Neural crest cell (in vitro differentiated cells): ENCODE data around the gene EEPD1. TPM values are rescaled to one million over a fixed set of nuclear protein-coding genes. Genes with fewer than 3 reads are reported as not detected.
"Not testable (repeated sequence)": the region's sequence is repeated elsewhere in the genome, so short reads cannot be mapped to it uniquely, and the experiment has no call there.

Experiments
- DNase-seq: peaks from one replicate; pipeline ENCODE4 v3.0.0; 2021; ENCODE audit warnings: low read depth, mixed read lengths, low spot score
- H3K27ac Mint-ChIP-seq: one replicate; pipeline ENCODE4 v1.8.0; 2021; ENCODE audit warnings: mild to moderate bottlenecking, mixed read lengths; ENCODE audit not compliant: unreplicated experiment
- H3K27me3 Mint-ChIP-seq: 2 replicates; pipeline ENCODE4 v1.8.0; 2021; ENCODE audit warnings: low read depth, mild to moderate bottlenecking, mixed read lengths
- H3K36me3 Mint-ChIP-seq: 2 replicates; pipeline ENCODE4 v1.8.0; 2021; ENCODE audit warnings: low read depth, mild to moderate bottlenecking, mixed read lengths
- H3K4me1 Mint-ChIP-seq: 2 replicates; pipeline ENCODE4 v1.8.0; 2021; ENCODE audit warnings: mixed read lengths
- H3K4me3 Mint-ChIP-seq: one replicate; pipeline ENCODE4 v1.8.0; 2021; ENCODE audit warnings: mild to moderate bottlenecking, mixed read lengths
- H3K9me3 Mint-ChIP-seq: 2 replicates; pipeline ENCODE4 v1.8.0; 2021; ENCODE audit warnings: mixed read lengths
- CTCF ChIP-seq: fragments of 200-600 bp; sonication (generic); conservative IDR thresholded peaks from 2 replicates; pipeline ENCODE4 v1.5.0; 2021; ENCODE audit warnings: antibody characterized with exemption, mild to moderate bottlenecking
- total RNA-seq: library from RNA; stranded (reverse); gene quantifications from 2 replicates; pipeline ENCODE4 v1.2.1, GENCODE V29; 2021

The EEPD1 gene
- total RNA-seq, 1 donor from 2014 or later: 5.5 TPM

GRCh38 chr7:36317276-36317675 lies 164.2 kb downstream of the EEPD1 start:
- TF ChIP-seq CTCF: no peak
- H3K4me3 Mint-ChIP-seq: no peak overlapping the region
- H3K4me1 Mint-ChIP-seq: peaks cover 4% of the 10 kb centered on the region
- no peak overlapping the region for H3K27ac Mint-ChIP-seq
- no peaks in the 10 kb centered on the region for H3K27me3 Mint-ChIP-seq
- no peak for DNase-seq
- H3K36me3 Mint-ChIP-seq: peaks cover 8% of the 10 kb centered on the region
- H3K9me3 Mint-ChIP-seq: peaks cover 9% of the 10 kb centered on the region

- peaks cover 14% of the 10 kb centered on the region for H3K36me3 Mint-ChIP-seq
- H3K4me3 Mint-ChIP-seq: no peak overlapping the region
- H3K4me1 Mint-ChIP-seq: peaks cover 4% of the 10 kb centered on the region
- peak overlapping the region; percentile 12 for H3K27ac Mint-ChIP-seq
- peaks cover 9% of the 10 kb centered on the region for H3K9me3 Mint-ChIP-seq
- no peak for TF ChIP-seq CTCF
- H3K27me3 Mint-ChIP-seq: no peaks in the 10 kb centered on the region
- no peak for DNase-seq
These were observed 165.1 kb downstream of the EEPD1 start for GRCh38 chr7:36318116-36318515.

- not testable (repeated sequence) for H3K27me3 Mint-ChIP-seq, H3K4me1 Mint-ChIP-seq, H3K27ac Mint-ChIP-seq, H3K4me3 Mint-ChIP-seq, DNase-seq
- peaks cover 12% of the 10 kb centered on the region for H3K9me3 Mint-ChIP-seq
- H3K36me3 Mint-ChIP-seq: peaks cover 18% of the 10 kb centered on the region
These were observed 168.2 kb downstream of the EEPD1 start for GRCh38 chr7:36321284-36321683.

- Mint-ChIP-seq H3K4me3 (no peak overlapping the region), H3K27me3 (no peaks in the 10 kb centered on the region), H3K9me3 (no peaks in the 10 kb centered on the region), H3K36me3 (peaks cover 13% of the 10 kb centered on the region), H3K4me1 (no peaks in the 10 kb centered on the region), H3K27ac (no peak overlapping the region)
- no peak for TF ChIP-seq CTCF
- no peak for DNase-seq
These were observed 183.3 kb downstream of the EEPD1 start for GRCh38 chr7:36336390-36336789.

GRCh38 chr7:36338256-36338655 lies 185.2 kb downstream of the EEPD1 start:
- Mint-ChIP-seq H3K4me1 (no peaks in the 10 kb centered on the region), H3K27me3 (no peaks in the 10 kb centered on the region), H3K9me3 (no peaks in the 10 kb centered on the region), H3K36me3 (peaks cover 9% of the 10 kb centered on the region), H3K4me3 (no peak overlapping the region), H3K27ac (no peak overlapping the region)
- DNase-seq: no peak
- TF ChIP-seq CTCF: no peak

GRCh38 chr7:36343548-36343947 lies 190.5 kb downstream of the EEPD1 start:
- H3K27me3 Mint-ChIP-seq: no peaks in the 10 kb centered on the region
- H3K36me3 Mint-ChIP-seq: peaks cover 7% of the 10 kb centered on the region
- H3K4me3 Mint-ChIP-seq: no peak overlapping the region
- peaks cover 4% of the 10 kb centered on the region for H3K9me3 Mint-ChIP-seq
- DNase-seq: no peak
- H3K27ac Mint-ChIP-seq: no peak overlapping the region
- H3K4me1 Mint-ChIP-seq: no peaks in the 10 kb centered on the region
- no peak for TF ChIP-seq CTCF
